ENCODE results near the gene CLEC11A. TPM values are rescaled to one million over a fixed set of nuclear protein-coding genes. Genes with fewer than 3 reads are reported as not detected.
"Not testable (repeated sequence)": the region's sequence is repeated elsewhere in the genome, so short reads cannot be mapped to it uniquely, and the experiment has no call there.

The CLEC11A gene
- total RNA-seq, 1 donor from 2014 or later = 0.38 TPM

GRCh38 chr19:50764409-50764808, 41.2 kb downstream of the CLEC11A start:
- Mint-ChIP-seq H3K4me1 (no peaks in the 10 kb centered on the region), H3K9me3 (peaks cover 4% of the 10 kb centered on the region), H3K27me3 (peaks cover 17% of the 10 kb centered on the region), H3K36me3 (ENCODE audit: low read depth) (no peaks in the 10 kb centered on the region), H3K27ac (no peak overlapping the region), H3K4me3 (no peak overlapping the region)
- CTCF ChIA-PET = no interaction called here
- DNase-seq (no peak), ATAC-seq (ENCODE audit: low read depth) (no peak)
- POLR2A ChIA-PET = no interaction called here
- no peak for TF ChIP-seq CTCF (IDR thresholded peaks at IDR 0.05)
- intact Hi-C loops (cut with micrococcal nuclease) = no loop called here

- H3K27ac Mint-ChIP-seq; H3K9me3 Mint-ChIP-seq; DNase-seq; CTCF ChIA-PET; H3K4me1 Mint-ChIP-seq; H3K36me3 Mint-ChIP-seq (ENCODE audit: low read depth); POLR2A ChIA-PET; H3K4me3 Mint-ChIP-seq; intact Hi-C loops (cut with micrococcal nuclease); ATAC-seq (ENCODE audit: low read depth): not testable (repeated sequence)
- peaks cover 22% of the 10 kb centered on the region for H3K27me3 Mint-ChIP-seq
These were observed 43.6 kb downstream of the CLEC11A start for GRCh38 chr19:50766746-50767145.

- ATAC-seq (ENCODE audit: low read depth); intact Hi-C loops (cut with micrococcal nuclease); H3K4me1 Mint-ChIP-seq; H3K9me3 Mint-ChIP-seq; CTCF ChIA-PET; DNase-seq; H3K36me3 Mint-ChIP-seq (ENCODE audit: low read depth); H3K4me3 Mint-ChIP-seq; H3K27ac Mint-ChIP-seq: not testable (repeated sequence)
- H3K27me3 Mint-ChIP-seq = peaks cover 22% of the 10 kb centered on the region
- POLR2A ChIA-PET = interaction anchor here (0.7 kb wide), 1 partner anchor 33 kb away, joined by 4 read pairs; no protein-coding TSS in a partner anchor
These were observed 44.1 kb downstream of the CLEC11A start for GRCh38 chr19:50767263-50767662.

- ChIA-PET CTCF (no interaction called here), POLR2A (no interaction called here)
- intact Hi-C loops (cut with micrococcal nuclease) = no loop called here
- Mint-ChIP-seq H3K4me1 (no peaks in the 10 kb centered on the region), H3K36me3 (ENCODE audit: low read depth) (no peaks in the 10 kb centered on the region), H3K9me3 (no peaks in the 10 kb centered on the region), H3K27ac (no peak overlapping the region), H3K27me3 (peaks cover 18% of the 10 kb centered on the region), H3K4me3 (no peak overlapping the region)
- DNase-seq (no peak), ATAC-seq (ENCODE audit: low read depth) (no peak)
- TF ChIP-seq CTCF (IDR thresholded peaks at IDR 0.05) = no peak
These were observed 45.1 kb downstream of the CLEC11A start for GRCh38 chr19:50768277-50768676.

- peaks cover 23% of the 10 kb centered on the region for H3K27me3 Mint-ChIP-seq
- H3K36me3 Mint-ChIP-seq (ENCODE audit: low read depth); H3K4me1 Mint-ChIP-seq; intact Hi-C loops (cut with micrococcal nuclease); H3K9me3 Mint-ChIP-seq; ATAC-seq (ENCODE audit: low read depth); CTCF ChIA-PET; H3K27ac Mint-ChIP-seq; H3K4me3 Mint-ChIP-seq; POLR2A ChIA-PET; DNase-seq: not testable (repeated sequence)
These were observed 47.0 kb downstream of the CLEC11A start, which contains the start of gene GPR32 for GRCh38 chr19:50770164-50770563. TSS of gene GPR32 (plus strand) at chr19:50770464. CDS start at chr19:50770601, 137 bp downstream.

GRCh38 chr19:50770888-50771287, 47.7 kb downstream of the CLEC11A start:
- ATAC-seq (ENCODE audit: low read depth) (no peak), DNase-seq (no peak)
- H3K4me1 Mint-ChIP-seq = no peaks in the 10 kb centered on the region
- CTCF ChIA-PET = interaction anchor here (0.6 kb wide), 1 partner anchor 152 kb away, joined by 3 read pairs; no protein-coding TSS in a partner anchor
- no peak for TF ChIP-seq CTCF (IDR thresholded peaks at IDR 0.05)
- no peak overlapping the region for H3K4me3 Mint-ChIP-seq
- H3K9me3 Mint-ChIP-seq = no peaks in the 10 kb centered on the region
- intact Hi-C loops (cut with micrococcal nuclease) = no loop called here
- POLR2A ChIA-PET = no interaction called here
- H3K27ac Mint-ChIP-seq = no peak overlapping the region
- no peaks in the 10 kb centered on the region for H3K36me3 Mint-ChIP-seq (ENCODE audit: low read depth)
- peaks cover 24% of the 10 kb centered on the region for H3K27me3 Mint-ChIP-seq

- Mint-ChIP-seq H3K27ac (no peak overlapping the region), H3K27me3 (peaks cover 18% of the 10 kb centered on the region), H3K36me3 (ENCODE audit: low read depth) (no peaks in the 10 kb centered on the region), H3K4me1 (no peaks in the 10 kb centered on the region), H3K4me3 (no peak overlapping the region), H3K9me3 (no peaks in the 10 kb centered on the region)
- DNase-seq (no peak), ATAC-seq (ENCODE audit: low read depth) (no peak)
- intact Hi-C loops (cut with micrococcal nuclease) = no loop called here
- POLR2A ChIA-PET = no interaction called here
- CTCF ChIA-PET = no interaction called here
- TF ChIP-seq CTCF (IDR thresholded peaks at IDR 0.05) = no peak
These were observed 49.3 kb downstream of the CLEC11A start for GRCh38 chr19:50772476-50772875.

- H3K27ac Mint-ChIP-seq; CTCF ChIA-PET; intact Hi-C loops (cut with micrococcal nuclease); H3K36me3 Mint-ChIP-seq (ENCODE audit: low read depth); H3K4me1 Mint-ChIP-seq; H3K9me3 Mint-ChIP-seq; H3K4me3 Mint-ChIP-seq; POLR2A ChIA-PET; DNase-seq; ATAC-seq (ENCODE audit: low read depth): not testable (repeated sequence)
- H3K27me3 Mint-ChIP-seq = peaks cover 22% of the 10 kb centered on the region
These were observed 49.7 kb downstream of the CLEC11A start for GRCh38 chr19:50772912-50773311.

GRCh38 chr19:50773454-50773853, 50.3 kb downstream of the CLEC11A start:
- POLR2A ChIA-PET = interaction anchor here (0.7 kb wide), 1 partner anchor 9 kb away, joined by 7 read pairs; no protein-coding TSS in a partner anchor
- H3K36me3 Mint-ChIP-seq (ENCODE audit: low read depth); H3K9me3 Mint-ChIP-seq; H3K4me3 Mint-ChIP-seq; intact Hi-C loops (cut with micrococcal nuclease); H3K4me1 Mint-ChIP-seq; CTCF ChIA-PET; H3K27ac Mint-ChIP-seq; DNase-seq; ATAC-seq (ENCODE audit: low read depth): not testable (repeated sequence)
- peaks cover 26% of the 10 kb centered on the region for H3K27me3 Mint-ChIP-seq

All from activated B cell treated with CpG ODN at 0.5 μM for 24 hours (primary cell).